Upper lobe of left lung (tissue), 4 donors: Measurements from ENCODE around the gene FAM222A.

Experiments
- CTCF ChIP-seq, 6 experiments: fragments of 450-650 bp in 4 of 6; fragments of 200-600 bp in 2 of 6; sonication (generic) in 2 of 6; IDR thresholded peaks; one replicate each; pipeline ENCODE4 v1.5.1; 2016 to 2019; ENCODE audit warnings: antibody characterized with exemption in 6 of 6
- EP300 ChIP-seq, 4 donors: sonication (generic); formaldehyde crosslinking; IDR thresholded peaks; one replicate each; pipeline ENCODE4 v1.5.1; 2017; ENCODE audit warnings: antibody characterized with exemption in 4 of 4, control low read depth in 2 of 4

- no peak for TF ChIP-seq EP300 (IDR thresholded peaks at IDR 0.05)
- no peak for TF ChIP-seq CTCF (IDR thresholded peaks at IDR 0.05)
Measured at GRCh38 chr12:109797905-109798669, 84.5 kb downstream of the FAM222A start.
